Astrocyte of the cerebellum (primary cell): ENCODE data around the gene KAT7.

Experiments
- DNase-seq: peaks from one replicate; pipeline ENCODE4 v3.0.0-alpha.2; 2011; ENCODE audit warnings: low read depth
- H3K4me3 ChIP-seq: 2 replicates; pipeline ENCODE4 v1.5.1; 2011; ENCODE audit warnings: mild to moderate bottlenecking, low read depth, low read length, moderate library complexity
- in situ Hi-C: cut with HindIII; loops from 2 replicates; pipeline ENCODE4 v1.10.0; 2017; ENCODE audit warnings: low sequenced_read_pairs
- TF ChIP-seq, protein P1 (sequence below): IDR thresholded peaks from 2 replicates; pipeline ENCODE4 v1.5.1; 2012; ENCODE audit warnings: low read length, low read depth, moderate library complexity, mild to moderate bottlenecking; ENCODE audit errors: missing control alignments

Gene KAT7

DNA sequence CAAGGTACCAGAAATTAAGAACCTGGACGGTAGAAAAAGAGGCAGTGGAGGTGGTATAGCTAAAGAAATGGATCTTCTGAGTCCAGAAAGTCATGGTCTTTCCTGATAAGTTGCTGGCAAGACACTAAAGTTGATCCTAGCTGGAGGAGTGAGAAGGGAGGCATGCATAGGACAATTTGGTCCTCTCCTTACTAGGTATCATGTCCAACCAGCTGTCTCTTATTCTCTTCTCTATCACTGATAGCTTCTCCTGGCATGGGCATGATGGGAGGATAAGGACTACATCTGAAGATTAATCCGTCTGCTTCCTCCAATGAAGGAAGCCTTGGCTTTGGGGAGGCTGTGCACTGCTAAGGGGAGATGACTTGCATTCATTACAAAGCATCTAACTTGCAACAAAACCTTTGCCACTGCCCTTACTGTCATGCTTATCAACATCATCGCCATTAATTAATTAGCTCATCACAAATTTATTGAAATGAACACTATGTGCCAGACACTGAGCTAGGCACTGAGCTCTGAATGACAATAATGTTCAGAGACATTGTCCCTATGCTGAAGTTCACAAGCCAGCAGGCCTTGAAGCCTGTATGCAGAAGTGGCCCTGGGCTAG lies 21.5 kb upstream of the KAT7 start:
- H3K4me3 ChIP-seq: no peak overlapping the region
- TF ChIP-seq, protein P1, sequence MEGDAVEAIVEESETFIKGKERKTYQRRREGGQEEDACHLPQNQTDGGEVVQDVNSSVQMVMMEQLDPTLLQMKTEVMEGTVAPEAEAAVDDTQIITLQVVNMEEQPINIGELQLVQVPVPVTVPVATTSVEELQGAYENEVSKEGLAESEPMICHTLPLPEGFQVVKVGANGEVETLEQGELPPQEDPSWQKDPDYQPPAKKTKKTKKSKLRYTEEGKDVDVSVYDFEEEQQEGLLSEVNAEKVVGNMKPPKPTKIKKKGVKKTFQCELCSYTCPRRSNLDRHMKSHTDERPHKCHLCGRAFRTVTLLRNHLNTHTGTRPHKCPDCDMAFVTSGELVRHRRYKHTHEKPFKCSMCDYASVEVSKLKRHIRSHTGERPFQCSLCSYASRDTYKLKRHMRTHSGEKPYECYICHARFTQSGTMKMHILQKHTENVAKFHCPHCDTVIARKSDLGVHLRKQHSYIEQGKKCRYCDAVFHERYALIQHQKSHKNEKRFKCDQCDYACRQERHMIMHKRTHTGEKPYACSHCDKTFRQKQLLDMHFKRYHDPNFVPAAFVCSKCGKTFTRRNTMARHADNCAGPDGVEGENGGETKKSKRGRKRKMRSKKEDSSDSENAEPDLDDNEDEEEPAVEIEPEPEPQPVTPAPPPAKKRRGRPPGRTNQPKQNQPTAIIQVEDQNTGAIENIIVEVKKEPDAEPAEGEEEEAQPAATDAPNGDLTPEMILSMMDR: no peak
- no peak for DNase-seq
- in situ Hi-C loops: no loop called here

- in situ Hi-C loops: no loop called here
- TF ChIP-seq, protein P1: no peak
- H3K4me3 ChIP-seq: no peak overlapping the region
- no peak for DNase-seq
These were observed 12.8 kb upstream of the KAT7 start for GRCh38 chr17:49775546-49776260.

DNA sequence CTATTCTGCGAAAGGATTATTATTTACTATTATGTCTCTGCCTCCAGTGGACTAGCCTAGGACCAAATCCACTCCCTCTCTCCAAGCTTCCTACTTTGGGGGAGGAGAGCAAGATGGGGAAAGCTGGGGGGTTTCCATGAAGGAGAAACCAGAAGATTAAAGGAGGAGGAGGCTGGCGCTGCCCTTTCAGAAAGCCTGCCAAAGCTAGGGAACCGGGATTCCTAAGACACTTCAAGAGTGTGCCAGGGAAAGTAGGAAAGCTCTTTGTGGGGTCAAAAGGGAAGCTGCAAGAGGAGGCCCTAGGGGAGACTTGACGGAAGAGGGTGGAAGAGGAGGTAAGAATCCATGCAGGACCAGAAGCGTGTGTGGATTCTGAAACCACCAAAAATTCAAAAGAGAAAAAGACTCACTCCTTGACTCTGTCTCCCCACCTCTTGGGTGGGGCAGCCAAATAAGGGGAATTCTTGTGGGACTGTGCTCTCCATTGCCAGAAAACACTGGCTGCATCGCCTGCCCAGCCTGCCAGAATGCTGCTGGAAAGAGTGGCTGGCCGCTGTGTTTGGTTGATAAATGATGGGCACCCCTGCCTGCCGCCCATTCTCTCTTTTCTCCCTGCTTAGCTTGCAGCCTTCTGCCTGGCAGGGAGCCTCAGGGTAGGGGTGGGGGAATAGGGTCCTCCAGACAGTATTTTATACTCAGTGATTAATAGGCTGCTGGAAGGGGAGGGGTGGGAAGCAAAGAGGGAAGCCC lies 11.8 kb upstream of the KAT7 start:
- TF ChIP-seq, protein P1: no peak
- H3K4me3 ChIP-seq: no peak overlapping the region
- in situ Hi-C loops: no loop called here
- DNase-seq: no peak

- in situ Hi-C loops: no loop called here
- H3K4me3 ChIP-seq: no peak overlapping the region
- TF ChIP-seq, protein P1: no peak
- DNase-seq: no peak
These were observed 10.9 kb upstream of the KAT7 start for GRCh38 chr17:49777563-49777962.

- TF ChIP-seq, protein P1: no peak
- in situ Hi-C loops: no loop called here
- no peak overlapping the region for H3K4me3 ChIP-seq
- DNase-seq: no peak
These were observed 9.2 kb upstream of the KAT7 start for GRCh38 chr17:49779156-49779738.

DNA sequence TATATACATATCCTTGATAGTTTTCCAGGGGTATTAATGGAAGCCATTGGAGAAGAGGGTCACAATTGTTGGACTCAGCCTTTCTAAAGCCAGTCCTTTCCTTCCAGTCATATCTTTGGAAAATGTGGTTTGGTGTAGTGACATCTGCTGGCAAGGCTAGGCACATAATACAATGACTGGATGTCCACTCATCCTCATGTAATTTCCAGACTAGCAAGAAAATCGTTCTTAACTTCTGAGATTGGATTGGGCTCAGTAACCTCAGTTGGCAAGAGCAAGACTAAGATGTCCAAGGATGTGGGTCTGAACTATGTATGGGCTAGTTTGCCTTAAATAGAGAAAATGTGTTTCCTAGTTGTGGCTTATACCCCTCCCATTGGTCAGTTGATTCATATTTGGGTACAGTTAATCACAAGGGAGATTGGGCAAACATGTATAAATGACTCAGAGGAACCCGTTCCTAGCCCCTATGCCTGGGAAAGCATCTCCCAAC lies 8.7 kb upstream of the KAT7 start:
- peak; percentile 79 for DNase-seq
- in situ Hi-C loops: no loop called here
- no peak overlapping the region for H3K4me3 ChIP-seq
- TF ChIP-seq, protein P1: peak; percentile 55
